Measurements from ENCODE around the gene MCTP2. TPM values are rescaled to one million over a fixed set of nuclear protein-coding genes. Genes with fewer than 3 reads are reported as not detected.

The MCTP2 gene
- total and polyA plus RNA-seq, 2 of the 8 experiments (the other 6 are each of a cell fraction or from before 2014, with no cell fraction given) = 3.4 to 4.5 TPM

GRCh38 chr15:94243418-94243817 is 12.1 kb downstream of the MCTP2 start (continued):
- TF ChIP-seq CHD7 (IDR thresholded peaks at IDR 0.05; ENCODE audit: insufficient replicate concordance, low read length) = no peak
- no peak for TF ChIP-seq NANOG (IDR thresholded peaks at IDR 0.05; ENCODE audit: insufficient read depth, low read depth, low read length, poor library complexity, severe bottlenecking)
- no peak for TF ChIP-seq CTCF (IDR thresholded peaks at IDR 0.05; ENCODE audit: control extremely low read depth in 1 of 3, insufficient read depth in 1 of 3, low read depth in 1 of 3, low read length in 3 of 3)
- no peak for TF ChIP-seq ZNF274 (IDR thresholded peaks at IDR 0.05; ENCODE audit: borderline replicate concordance, extremely low read depth, low read length)
- no peak for TF ChIP-seq KDM4A (IDR thresholded peaks at IDR 0.05; ENCODE audit: low read depth, low read length, severe bottlenecking)
- TF ChIP-seq POLR2AphosphoS5 (IDR thresholded peaks at IDR 0.05; ENCODE audit: low read depth, low read length) = no peak
- TF ChIP-seq CBX5 (IDR thresholded peaks at IDR 0.05; ENCODE audit: low read depth, low read length) = no peak
- TF ChIP-seq POLR2A (IDR thresholded peaks at IDR 0.05; ENCODE audit: control extremely low read depth in 1 of 2, low read depth in 2 of 2, low read length in 2 of 2) = no peak
- TF ChIP-seq GABPA (IDR thresholded peaks at IDR 0.05; ENCODE audit: borderline replicate concordance, insufficient read depth, low read length) = no peak
- TF ChIP-seq TBP (IDR thresholded peaks at IDR 0.05; ENCODE audit: low read depth, low read length) = no peak
